Upper lobe of right lung (tissue), 1 donor: ENCODE measurements around the gene CNNM4. TPM values are rescaled to one million over a fixed set of nuclear protein-coding genes. Genes with fewer than 3 reads are reported as not detected.

Source experiments
- ATAC-seq: fragments of 200-7000 bp; cut with Tn5 transposase; one replicate; pipeline ENCODE4 v1.9.1; 2020; ENCODE audit warnings: mild to moderate bottlenecking, moderate library complexity
- DNase-seq: peaks from one replicate; pipeline ENCODE4 v3.0.0-alpha.2; 2020
- H3K27ac ChIP-seq: fragments of 200-600 bp; one replicate; pipeline ENCODE4 v1.8.0; 2022
- H3K27me3 ChIP-seq: fragments of 200-600 bp; one replicate; pipeline ENCODE4 v1.8.0; 2022; ENCODE audit warnings: mild to moderate bottlenecking
- H3K36me3 ChIP-seq: fragments of 200-600 bp; one replicate; pipeline ENCODE4 v1.8.0; 2022
- H3K4me1 ChIP-seq: fragments of 200-600 bp; one replicate; pipeline ENCODE4 v1.8.0; 2022
- H3K4me3 ChIP-seq: fragments of 200-600 bp; one replicate; pipeline ENCODE4 v1.8.0; 2022; ENCODE audit warnings: mild to moderate bottlenecking
- H3K9me3 ChIP-seq: fragments of 200-600 bp; one replicate; pipeline ENCODE4 v1.8.0; 2022
- intact Hi-C: fragments of 100-400 bp; cut with DNase I; formaldehyde crosslinking; loops from one replicate; pipeline ENCODE4 v1.11.0; 2022
- long read RNA-seq: library from polyadenylated mRNA; unstranded; transcript quantifications from one replicate; pipeline ENCODE4 v2.0.0, GENCODE V29; 2021
- total RNA-seq: library from RNA; stranded (reverse); fragmentation: NEBNext Ultra II Directional; extraction: Animal tissue kit (Norgen Biotek cat#: 25700); gene quantifications from one replicate; pipeline ENCODE4 v1.2.1, GENCODE V29; 2021
- TF ChIP-seq, protein P1 (sequence below): fragments of 200-600 bp; IDR thresholded peaks from one replicate; pipeline ENCODE4 v1.8.0; 2022; ENCODE audit warnings: antibody characterized with exemption
- donor health status: DM: no; HTN: yes; CAD: no; lungs with severe emphysema.

The CNNM4 gene
- 15.0 TPM for total RNA-seq
- long read RNA-seq, full-length matches to known transcripts, result 7 of 17 reads
- long read RNA-seq, partial matches to known transcripts, result 9 of 17 reads
- long read RNA-seq, other reads (novel, unspliced or antisense), result 1 of 17 reads

DNA sequence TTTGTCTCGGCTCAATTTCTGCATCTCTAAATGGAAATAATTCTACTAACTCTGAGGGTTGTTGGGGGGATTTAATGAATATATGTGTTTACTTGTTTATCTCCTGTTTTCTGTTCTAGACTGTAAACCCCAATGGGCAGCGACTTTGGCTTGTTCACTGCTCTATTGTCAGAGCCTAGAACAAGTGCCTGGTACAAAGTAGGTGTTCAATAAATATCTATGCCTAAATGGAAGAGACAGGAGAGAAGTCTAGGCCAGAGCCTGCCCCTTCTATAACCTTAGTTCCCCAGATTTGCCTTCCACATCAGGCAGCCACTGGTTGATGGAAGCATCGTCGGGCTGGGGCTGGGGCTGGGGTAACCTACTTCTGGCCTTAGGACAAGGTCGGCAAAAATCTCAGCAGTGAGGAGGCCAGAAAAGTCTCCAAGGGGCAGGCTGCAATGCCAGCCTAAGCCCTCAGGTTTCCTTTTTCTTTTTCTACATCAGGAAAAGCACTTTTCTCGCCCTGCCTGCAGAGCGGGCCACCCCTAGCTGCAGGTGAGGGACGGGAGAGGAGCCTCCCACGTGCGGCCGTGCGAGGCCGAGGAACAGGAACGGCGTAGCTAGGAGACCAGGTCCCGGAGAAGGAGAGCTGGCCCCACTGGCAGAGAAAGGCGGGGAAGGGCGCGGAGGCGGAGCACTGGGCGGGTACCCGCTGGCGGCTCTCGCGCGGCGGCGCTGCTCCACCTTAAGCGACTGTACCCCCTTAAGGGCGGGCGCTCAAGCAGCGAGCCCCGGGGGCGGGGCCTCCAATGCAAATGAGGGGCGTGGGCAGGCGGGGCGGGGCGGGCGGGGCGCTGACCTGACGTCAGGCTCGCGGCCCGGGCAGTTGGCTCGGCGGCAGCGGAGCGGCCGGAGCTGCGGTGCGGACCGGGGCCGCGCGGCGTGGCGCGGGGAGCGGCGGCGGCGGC is at the start of gene CNNM4:
TSS of gene CNNM4 (plus strand) at position 867 of the 950 bp plus-strand sequence. CDS start 98 bp downstream, outside the sequence.
- ATAC-seq (peak; percentile 95), DNase-seq (peak; percentile 98)
- H3K36me3 ChIP-seq, result no peaks in the 10 kb centered on the region
- no peaks in the 10 kb centered on the region for H3K9me3 ChIP-seq
- H3K27me3 ChIP-seq, result no peaks in the 10 kb centered on the region
- TF ChIP-seq, protein P1, sequence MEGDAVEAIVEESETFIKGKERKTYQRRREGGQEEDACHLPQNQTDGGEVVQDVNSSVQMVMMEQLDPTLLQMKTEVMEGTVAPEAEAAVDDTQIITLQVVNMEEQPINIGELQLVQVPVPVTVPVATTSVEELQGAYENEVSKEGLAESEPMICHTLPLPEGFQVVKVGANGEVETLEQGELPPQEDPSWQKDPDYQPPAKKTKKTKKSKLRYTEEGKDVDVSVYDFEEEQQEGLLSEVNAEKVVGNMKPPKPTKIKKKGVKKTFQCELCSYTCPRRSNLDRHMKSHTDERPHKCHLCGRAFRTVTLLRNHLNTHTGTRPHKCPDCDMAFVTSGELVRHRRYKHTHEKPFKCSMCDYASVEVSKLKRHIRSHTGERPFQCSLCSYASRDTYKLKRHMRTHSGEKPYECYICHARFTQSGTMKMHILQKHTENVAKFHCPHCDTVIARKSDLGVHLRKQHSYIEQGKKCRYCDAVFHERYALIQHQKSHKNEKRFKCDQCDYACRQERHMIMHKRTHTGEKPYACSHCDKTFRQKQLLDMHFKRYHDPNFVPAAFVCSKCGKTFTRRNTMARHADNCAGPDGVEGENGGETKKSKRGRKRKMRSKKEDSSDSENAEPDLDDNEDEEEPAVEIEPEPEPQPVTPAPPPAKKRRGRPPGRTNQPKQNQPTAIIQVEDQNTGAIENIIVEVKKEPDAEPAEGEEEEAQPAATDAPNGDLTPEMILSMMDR, result no peak
- H3K4me3 ChIP-seq, result peak within 1 kb of the TSS; percentile 76
- intact Hi-C loops, result no loop called here
- peaks cover 42% of the 10 kb centered on the region for H3K4me1 ChIP-seq
- peak within 1 kb of the TSS; percentile 77 for H3K27ac ChIP-seq

DNA sequence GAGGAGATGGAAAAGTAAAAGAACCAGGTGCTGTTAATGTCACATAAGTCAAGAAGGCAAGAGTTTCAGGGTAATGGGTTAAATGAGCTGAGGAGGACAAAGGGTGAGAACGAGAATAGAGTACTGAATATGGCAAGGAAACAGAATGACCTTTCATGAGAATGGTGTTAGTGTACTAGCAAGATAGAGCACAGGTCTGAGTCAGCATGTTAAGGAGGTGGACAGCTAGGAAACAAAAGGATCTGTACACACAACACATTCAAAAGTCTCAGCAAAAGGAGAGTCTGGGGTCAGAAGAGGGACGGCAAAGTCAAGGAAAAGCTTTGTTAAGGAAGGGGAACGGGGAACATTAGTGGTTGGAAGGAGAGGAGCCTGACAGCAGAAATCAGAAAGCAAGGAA is 49.7 kb upstream of the CNNM4 start:
- no peak overlapping the region for H3K4me3 ChIP-seq
- ATAC-seq (no peak), DNase-seq (no peak)
- no peaks in the 10 kb centered on the region for H3K4me1 ChIP-seq
- H3K9me3 ChIP-seq, result no peaks in the 10 kb centered on the region
- TF ChIP-seq, protein P1, result no peak
- intact Hi-C loops, result no loop called here
- no peaks in the 10 kb centered on the region for H3K27me3 ChIP-seq
- peaks cover 64% of the 10 kb centered on the region for H3K36me3 ChIP-seq
- no peak overlapping the region for H3K27ac ChIP-seq

DNA sequence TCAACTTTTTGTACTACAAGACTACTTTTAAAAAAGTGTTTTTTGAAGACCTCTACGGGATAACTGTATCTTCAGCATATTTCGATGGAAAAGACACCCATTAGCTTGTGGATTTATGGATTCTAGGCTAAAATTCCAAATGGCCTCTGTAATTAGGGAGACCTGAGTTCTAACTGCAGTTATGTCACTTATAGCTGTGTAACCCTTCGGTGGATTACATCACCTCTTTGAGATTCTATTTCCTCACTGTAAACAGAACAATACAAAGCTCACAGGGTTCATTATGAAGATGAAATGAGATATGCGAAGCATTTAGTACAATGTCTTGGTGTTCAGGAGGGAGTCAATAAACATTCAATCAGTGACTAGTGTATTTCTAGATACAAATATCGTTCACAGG is 45.0 kb upstream of the CNNM4 start:
- intact Hi-C loops, result no loop called here
- Histone ChIP-seq H3K9me3 (no peaks in the 10 kb centered on the region), H3K27ac (no peak overlapping the region), H3K4me1 (no peaks in the 10 kb centered on the region), H3K27me3 (no peaks in the 10 kb centered on the region), H3K4me3 (no peak overlapping the region), H3K36me3 (peaks cover 39% of the 10 kb centered on the region)
- DNase-seq (no peak), ATAC-seq (peak; percentile 46)
- TF ChIP-seq, protein P1, result no peak

DNA sequence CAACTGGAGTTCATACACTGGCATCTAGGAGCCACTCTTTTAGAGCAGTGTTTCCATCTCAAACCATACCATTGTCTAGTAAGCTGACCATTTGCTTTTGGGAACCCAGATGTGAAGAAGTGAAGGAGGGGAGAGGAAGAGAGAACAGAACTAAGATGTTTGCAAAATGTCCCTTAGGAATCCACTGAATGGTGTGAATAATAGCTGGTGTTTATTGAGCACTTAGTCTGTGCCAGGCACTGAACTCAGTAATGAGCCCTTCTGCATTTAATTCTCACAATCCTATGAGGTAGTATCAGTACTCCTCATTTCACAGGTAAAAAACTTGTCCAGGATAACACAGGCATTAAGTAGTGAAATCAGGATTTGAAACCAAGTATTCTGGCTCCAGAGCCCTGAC is 44.3 kb upstream of the CNNM4 start:
- peaks cover 32% of the 10 kb centered on the region for H3K36me3 ChIP-seq
- TF ChIP-seq, protein P1, result no peak

DNA sequence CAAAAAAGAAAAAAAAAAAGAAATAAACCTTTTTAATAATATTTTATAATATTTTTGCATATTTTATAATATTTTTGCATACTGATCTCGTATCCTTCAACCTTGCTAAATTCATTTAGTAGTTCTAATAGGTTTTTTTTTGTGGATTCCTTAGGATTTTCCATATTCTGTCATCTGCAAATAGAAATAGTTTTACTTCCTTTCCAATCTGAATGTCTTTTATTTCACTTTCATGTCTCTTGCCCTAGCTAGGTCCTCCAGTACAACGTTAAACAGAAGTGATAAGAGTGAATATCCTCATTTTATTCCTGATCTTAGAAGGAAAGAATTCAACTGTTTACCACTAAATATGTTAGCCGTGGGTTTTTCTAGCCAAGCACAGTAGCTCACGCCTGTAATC is 34.6 kb upstream of the CNNM4 start:
- Histone ChIP-seq H3K27ac (no peak overlapping the region), H3K9me3 (no peaks in the 10 kb centered on the region), H3K4me3 (no peak overlapping the region), H3K4me1 (no peaks in the 10 kb centered on the region), H3K36me3 (peaks cover 53% of the 10 kb centered on the region), H3K27me3 (no peaks in the 10 kb centered on the region)
- ATAC-seq (no peak), DNase-seq (no peak)
- intact Hi-C loops, result no loop called here
- TF ChIP-seq, protein P1, result no peak

More for the DNA sequence above, 44.3 kb upstream of the CNNM4 start:
- no peaks in the 10 kb centered on the region for H3K9me3 ChIP-seq
- intact Hi-C loops, result no loop called here
- no peak overlapping the region for H3K27ac ChIP-seq
- no peak overlapping the region for H3K4me3 ChIP-seq
- ATAC-seq (no peak), DNase-seq (no peak)
- no peaks in the 10 kb centered on the region for H3K4me1 ChIP-seq
- no peaks in the 10 kb centered on the region for H3K27me3 ChIP-seq
